K562 (cell line): ENCODE results near the gene TRIP10. TPM values are rescaled to one million over a fixed set of nuclear protein-coding genes. Genes with fewer than 3 reads are reported as not detected.

Experiments
- ATF7 ChIP-seq: fragments of 450-650 bp; IDR thresholded peaks from 2 replicates; pipeline ENCODE4 v1.7.1; 2014; ENCODE audit warnings: mild to moderate bottlenecking, moderate library complexity
- CEBPB ChIP-seq: fragments of 450-650 bp; IDR thresholded peaks from 2 replicates; pipeline ENCODE4 v1.6.1; 2016; ENCODE audit warnings: missing genetic modification characterization, missing compliant biosample characterization
- EHMT2 ChIP-seq: fragments of 450-650 bp; IDR thresholded peaks from 2 replicates; pipeline ENCODE4 v1.6.1; 2018; ENCODE audit warnings: antibody characterized with exemption
- GABPB2 ChIP-seq: fragments of 250-450 bp; sonication (Bioruptor Pico); conservative IDR thresholded peaks from 2 replicates; pipeline ENCODE4 v1.5.1; 2021; ENCODE audit warnings: mild to moderate bottlenecking
- HEY1 ChIP-seq: fragments of 250-450 bp; sonication (Bioruptor Pico); IDR thresholded peaks from 2 replicates; pipeline ENCODE4 v1.5.0; 2020; ENCODE audit warnings: mild to moderate bottlenecking, moderate library complexity, borderline replicate concordance
- HLTF ChIP-seq: fragments of 450-650 bp; IDR thresholded peaks from 2 replicates; pipeline ENCODE4 v1.6.1; 2016
- HMGN3 ChIP-seq: IDR thresholded peaks from 2 replicates; pipeline ENCODE4 v1.6.1; 2011; ENCODE audit warnings: borderline replicate concordance, low read depth, mild to moderate bottlenecking, mixed read lengths, low read length; ENCODE audit not compliant: insufficient read length; ENCODE audit errors: extremely low read depth
- KDM1A ChIP-seq, 2 experiments: fragments of 450-650 bp; IDR thresholded peaks; 2 replicates each; pipeline ENCODE4 v1.6.1; 2016; ENCODE audit warnings: mild to moderate bottlenecking in 2 of 2
- LARP7 ChIP-seq: fragments of 450-650 bp; IDR thresholded peaks from 2 replicates; pipeline ENCODE4 v1.6.1; 2016
- LCOR ChIP-seq: sonication (generic); formaldehyde crosslinking; IDR thresholded peaks from 2 replicates; pipeline ENCODE4 v1.8.0; 2022; ENCODE audit warnings: mild to moderate bottlenecking, missing genetic modification reagents
- MAFK ChIP-seq: IDR thresholded peaks from 2 replicates; pipeline ENCODE4 v1.6.1; 2011; ENCODE audit warnings: low read length, improper control_type of control experiment
- NFIX ChIP-seq: fragments of 250-450 bp; sonication (Bioruptor Pico); IDR thresholded peaks from 2 replicates; pipeline ENCODE4 v1.4.0; 2020; ENCODE audit warnings: low read depth, mild to moderate bottlenecking, moderate library complexity
- PHF20 ChIP-seq: fragments of 450-650 bp; IDR thresholded peaks from 2 replicates; pipeline ENCODE4 v1.6.1; 2018; ENCODE audit not compliant: partially characterized antibody
- SMAD1 ChIP-seq: fragments of 150-350 bp; IDR thresholded peaks from 2 replicates; pipeline ENCODE4 v1.6.1; 2014; ENCODE audit warnings: low read length, low read depth; ENCODE audit not compliant: partially characterized antibody
- SMC3 ChIP-seq: conservative IDR thresholded peaks from 2 replicates; pipeline ENCODE4 v1.6.1; 2011; ENCODE audit warnings: low read depth, low read length, improper control_type of control experiment; ENCODE audit not compliant: insufficient read depth
- TARDBP ChIP-seq: fragments of 450-650 bp; IDR thresholded peaks from 2 replicates; pipeline ENCODE4 v1.6.1; 2016
- TEAD2 ChIP-seq: fragments of 450-650 bp; IDR thresholded peaks from 2 replicates; pipeline ENCODE4 v1.6.1; 2016; ENCODE audit warnings: missing genetic modification characterization, control low read depth, missing compliant biosample characterization
- ZFX ChIP-seq: sonication (generic); formaldehyde crosslinking; IDR thresholded peaks from 2 replicates; pipeline ENCODE4 v1.8.0; 2022; ENCODE audit warnings: mild to moderate bottlenecking, missing genetic modification reagents, moderate library complexity
- ZNF436 ChIP-seq: fragments of 250-450, 450-650 bp; sonication (Bioruptor Pico); formaldehyde crosslinking; IDR thresholded peaks from 2 replicates; pipeline ENCODE4 v1.7.0; 2020; ENCODE audit warnings: mild to moderate bottlenecking
- ZNF696 ChIP-seq: fragments of 250-450 bp; sonication (Bioruptor Pico); conservative IDR thresholded peaks from 2 replicates; pipeline ENCODE4 v1.4.0; 2020; ENCODE audit warnings: mild to moderate bottlenecking, moderate library complexity
- polyA plus RNA-seq, 8 experiments: library from polyadenylated mRNA; depleted of rRNA in 4 of 8; stranded (reverse) in 5 of 8; unstranded in 3 of 8; fragments of >200 nt; fragmentation: Nextera tagmentation in 2 of 8; fragmentation: Illumina TruSeq in 1 of 8; extraction: Ambion mirVana in 2 of 8; extraction: Trizol in 1 of 8; gene quantifications; 2 replicates each; pipeline versions ENCODE4 v1.2.1 to v1.2.3, GENCODE V29; 2011 to 2014; ENCODE audit warnings: inconsistent platforms in 1 of 8, missing spikeins in 1 of 8
- total RNA-seq, 7 experiments: library from RNA; depleted of rRNA in 6 of 7; stranded (reverse); fragments of >200 nt in 6 of 7; fragmentation: Illumina TruSeq in 2 of 7; extraction: Trizol in 2 of 7; gene quantifications; 2 replicates each; pipeline versions ENCODE4 v1.2.1 to v1.2.3, GENCODE V29; 2011 to 2021; ENCODE audit warnings: low replicate concordance in 1 of 7
- TF ChIP-seq, protein P1 (sequence below): sonication (generic); formaldehyde crosslinking; IDR thresholded peaks from 2 replicates; pipeline ENCODE4 v1.8.1; 2022; ENCODE audit warnings: missing genetic modification reagents
- TF ChIP-seq, protein P2 (sequence below): fragments of 250-450 bp; sonication (Bioruptor Pico); IDR thresholded peaks from 2 replicates; pipeline ENCODE4 v1.8.0; 2022; ENCODE audit warnings: moderate library complexity, mild to moderate bottlenecking, inconsistent platforms
- TF ChIP-seq, protein P3 (sequence below): fragments of 450-650 bp; IDR thresholded peaks from 2 replicates; pipeline ENCODE4 v1.7.1; 2018; ENCODE audit warnings: mild to moderate bottlenecking, low read depth; ENCODE audit not compliant: partially characterized antibody

The TRIP10 gene
- total and polyA plus RNA-seq, 9 of the 15 experiments (the other 6 are each of a cell fraction or from before 2014, with no cell fraction given): 1.2 to 66.8 (median 36.1) TPM

DNA sequence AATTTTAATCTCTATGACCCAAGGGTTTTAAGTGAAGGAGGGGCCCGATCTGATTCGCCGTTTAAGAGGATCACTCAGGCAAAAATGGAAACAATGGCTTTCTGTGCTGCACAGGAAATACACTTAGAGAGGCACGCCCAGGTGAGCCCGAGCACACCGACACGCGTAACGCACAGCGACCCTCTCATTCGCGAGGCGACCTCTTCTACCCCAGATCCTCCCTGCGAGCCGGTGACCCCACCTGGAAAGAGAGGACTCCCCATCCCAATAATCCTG lies 27.5 kb downstream of the TRIP10 start (continued):
- TF ChIP-seq SMAD1 (no peak), MAFK (no peak), GABPB2 (CRISPR knock-in tag) (no peak), NFIX (CRISPR knock-in tag) (no peak), SMC3 (no peak), LARP7 (no peak), TEAD2 (no peak), HLTF (no peak), KDM1A (IDR thresholded peaks at IDR 0.05) (no peak), ZFX (no peak), PHF20 (no peak), ATF7 (no peak), HMGN3 (no peak), TARDBP (no peak), ZNF696 (CRISPR knock-in tag) (no peak), LCOR (no peak), CEBPB (tag) (no peak), ZNF436 (CRISPR knock-in tag) (no peak), HEY1 (no peak), EHMT2 (no peak)
- TF ChIP-seq, protein P1, sequence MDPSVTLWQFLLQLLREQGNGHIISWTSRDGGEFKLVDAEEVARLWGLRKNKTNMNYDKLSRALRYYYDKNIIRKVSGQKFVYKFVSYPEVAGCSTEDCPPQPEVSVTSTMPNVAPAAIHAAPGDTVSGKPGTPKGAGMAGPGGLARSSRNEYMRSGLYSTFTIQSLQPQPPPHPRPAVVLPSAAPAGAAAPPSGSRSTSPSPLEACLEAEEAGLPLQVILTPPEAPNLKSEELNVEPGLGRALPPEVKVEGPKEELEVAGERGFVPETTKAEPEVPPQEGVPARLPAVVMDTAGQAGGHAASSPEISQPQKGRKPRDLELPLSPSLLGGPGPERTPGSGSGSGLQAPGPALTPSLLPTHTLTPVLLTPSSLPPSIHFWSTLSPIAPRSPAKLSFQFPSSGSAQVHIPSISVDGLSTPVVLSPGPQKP: no peak
- TF ChIP-seq, protein P2, sequence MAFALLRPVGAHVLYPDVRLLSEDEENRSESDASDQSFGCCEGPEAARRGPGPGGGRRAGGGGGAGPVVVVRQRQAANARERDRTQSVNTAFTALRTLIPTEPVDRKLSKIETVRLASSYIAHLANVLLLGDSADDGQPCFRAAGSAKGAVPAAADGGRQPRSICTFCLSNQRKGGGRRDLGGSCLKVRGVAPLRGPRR (CRISPR knock-in tag): no peak
- TF ChIP-seq, protein P3, sequence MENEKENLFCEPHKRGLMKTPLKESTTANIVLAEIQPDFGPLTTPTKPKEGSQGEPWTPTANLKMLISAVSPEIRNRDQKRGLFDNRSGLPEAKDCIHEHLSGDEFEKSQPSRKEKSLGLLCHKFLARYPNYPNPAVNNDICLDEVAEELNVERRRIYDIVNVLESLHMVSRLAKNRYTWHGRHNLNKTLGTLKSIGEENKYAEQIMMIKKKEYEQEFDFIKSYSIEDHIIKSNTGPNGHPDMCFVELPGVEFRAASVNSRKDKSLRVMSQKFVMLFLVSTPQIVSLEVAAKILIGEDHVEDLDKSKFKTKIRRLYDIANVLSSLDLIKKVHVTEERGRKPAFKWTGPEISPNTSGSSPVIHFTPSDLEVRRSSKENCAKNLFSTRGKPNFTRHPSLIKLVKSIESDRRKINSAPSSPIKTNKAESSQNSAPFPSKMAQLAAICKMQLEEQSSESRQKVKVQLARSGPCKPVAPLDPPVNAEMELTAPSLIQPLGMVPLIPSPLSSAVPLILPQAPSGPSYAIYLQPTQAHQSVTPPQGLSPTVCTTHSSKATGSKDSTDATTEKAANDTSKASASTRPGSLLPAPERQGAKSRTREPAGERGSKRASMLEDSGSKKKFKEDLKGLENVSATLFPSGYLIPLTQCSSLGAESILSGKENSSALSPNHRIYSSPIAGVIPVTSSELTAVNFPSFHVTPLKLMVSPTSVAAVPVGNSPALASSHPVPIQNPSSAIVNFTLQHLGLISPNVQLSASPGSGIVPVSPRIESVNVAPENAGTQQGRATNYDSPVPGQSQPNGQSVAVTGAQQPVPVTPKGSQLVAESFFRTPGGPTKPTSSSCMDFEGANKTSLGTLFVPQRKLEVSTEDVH: no peak
